Smooth muscle cell of the brain vasculature (primary cell): ENCODE data around the gene PRSS2.
"Not testable (repeated sequence)": the region's sequence is repeated elsewhere in the genome, so short reads cannot be mapped to it uniquely, and the experiment has no call there.

ENCODE experiments used
- DNase-seq: peaks from one replicate; pipeline ENCODE4 v3.0.0-alpha.2; 2012; ENCODE audit warnings: low read depth, low spot score

PRSS2 gene

DNA sequence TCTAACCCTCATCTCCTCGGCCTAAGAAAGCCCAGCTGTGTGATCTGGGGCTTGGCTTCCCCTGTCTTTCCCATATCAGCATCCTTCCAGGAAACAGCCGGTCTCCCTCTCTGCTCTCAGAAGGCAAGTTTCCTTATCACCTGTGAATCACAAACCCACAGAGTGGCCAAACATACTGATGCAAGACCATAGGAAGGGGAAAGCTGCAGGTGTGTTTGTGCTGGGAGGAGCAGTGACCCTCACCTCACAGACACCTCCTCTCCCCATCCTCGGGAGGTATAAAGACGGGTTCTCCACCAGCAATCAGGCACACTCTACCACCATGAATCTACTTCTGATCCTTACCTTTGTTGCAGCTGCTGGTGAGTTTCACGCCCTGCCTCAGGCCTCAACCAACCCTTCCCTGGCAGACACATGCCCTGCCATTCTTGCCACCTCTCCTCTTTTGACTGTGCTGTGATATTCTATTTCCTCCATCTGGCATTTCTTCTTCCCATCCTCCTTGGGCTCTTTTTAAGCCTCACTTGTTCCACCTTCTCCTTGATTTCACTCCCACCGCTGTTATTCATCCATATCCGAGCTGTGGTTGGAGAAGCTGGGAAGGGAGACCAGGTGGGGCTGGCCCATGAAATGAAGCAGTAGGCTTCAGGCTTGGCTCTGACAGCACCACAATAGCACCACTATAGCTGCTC lies at the start of gene PRSS2:
Gene PRSS2 (plus strand): TSS at position 310 of the 692 bp plus-strand sequence. CDS start 13 bp downstream, at position 323.
- DNase-seq, result no peak

DNA sequence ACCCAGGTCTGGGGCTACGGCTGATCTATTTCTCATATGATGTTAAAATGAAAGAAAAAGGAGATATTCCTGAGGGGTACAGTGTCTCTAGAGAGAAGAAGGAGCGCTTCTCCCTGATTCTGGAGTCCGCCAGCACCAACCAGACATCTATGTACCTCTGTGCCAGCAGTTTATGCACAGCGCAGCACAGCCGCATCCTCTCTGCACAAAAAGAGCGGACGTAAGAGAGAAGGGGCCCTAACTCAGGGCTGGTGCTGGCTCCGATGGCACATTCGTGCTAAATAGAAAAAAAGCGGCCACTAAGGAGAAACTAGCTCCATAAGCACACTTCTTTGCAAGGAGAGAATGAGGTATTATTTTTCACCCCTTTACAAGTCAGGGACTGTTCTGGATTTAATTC lies 49.8 kb upstream of the PRSS2 start:
- no peak for DNase-seq

DNA sequence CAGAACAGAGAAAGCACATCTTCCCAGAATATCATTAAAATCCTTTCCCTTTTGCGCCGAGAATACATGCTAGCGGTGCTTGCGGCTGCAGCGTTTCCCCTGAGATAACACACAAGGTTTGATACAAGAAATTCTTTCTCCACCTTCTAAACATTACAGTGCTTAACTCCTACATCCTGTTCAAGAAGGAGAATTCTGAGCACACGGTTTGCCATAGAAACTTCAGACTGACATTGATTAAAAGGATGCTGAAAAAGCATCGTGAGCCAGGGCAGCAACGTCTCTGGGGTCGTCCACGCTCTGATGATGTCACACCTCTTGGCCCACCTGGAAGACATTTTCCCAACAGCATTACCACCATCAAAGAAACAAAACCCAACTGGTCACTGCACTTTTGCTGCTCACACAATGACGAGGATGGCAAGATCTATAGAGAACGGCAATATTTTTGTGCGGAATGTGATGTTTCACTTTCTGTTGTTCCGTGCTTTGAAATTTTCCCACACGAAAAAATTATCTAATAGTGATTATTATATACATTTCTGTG lies 48.4 kb upstream of the PRSS2 start:
- no peak for DNase-seq

GRCh38 chr7:142733271-142733670 lies 37.5 kb upstream of the PRSS2 start:
- no peak for DNase-seq

- no peak for DNase-seq
Observed at GRCh38 chr7:142739923-142740492, 30.8 kb upstream of the PRSS2 start.

DNA sequence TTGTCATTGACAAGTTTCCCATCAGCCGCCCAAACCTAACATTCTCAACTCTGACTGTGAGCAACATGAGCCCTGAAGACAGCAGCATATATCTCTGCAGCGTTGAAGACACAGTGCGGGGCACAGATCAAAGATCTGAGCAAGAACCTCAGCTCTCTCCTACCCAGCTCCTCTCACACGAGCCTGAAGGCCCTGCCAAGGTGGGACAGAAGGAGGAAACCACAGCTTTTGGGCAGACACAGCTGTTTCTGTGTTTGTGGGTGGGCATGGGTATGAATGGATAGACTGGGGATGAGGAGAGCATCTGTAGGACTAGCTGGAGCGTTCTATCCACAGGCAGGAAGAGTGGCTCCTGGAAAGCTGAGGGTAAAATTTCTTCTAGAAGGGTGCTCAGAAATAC lies 30.0 kb upstream of the PRSS2 start:
- DNase-seq, result no peak

DNA sequence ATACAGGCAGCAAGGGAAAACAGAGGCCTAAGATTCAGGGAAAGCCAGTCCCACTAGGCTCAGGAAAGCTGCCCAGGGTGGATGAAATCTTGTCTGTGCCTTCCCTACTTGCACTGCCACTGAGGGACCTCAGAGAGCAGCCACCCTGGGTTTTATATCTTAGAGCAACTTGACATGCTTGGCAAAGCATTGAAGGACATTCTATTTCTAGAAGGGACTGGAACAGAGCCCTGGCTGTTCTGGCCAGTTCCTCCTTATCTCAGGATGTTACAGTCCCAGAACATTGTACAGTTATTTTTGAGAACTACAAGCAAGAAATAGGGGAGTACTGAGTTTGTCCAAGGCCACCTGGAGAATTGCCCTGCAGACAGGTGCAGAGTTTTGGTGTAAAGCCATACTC lies 28.8 kb upstream of the PRSS2 start:
- not testable (repeated sequence) for DNase-seq

DNA sequence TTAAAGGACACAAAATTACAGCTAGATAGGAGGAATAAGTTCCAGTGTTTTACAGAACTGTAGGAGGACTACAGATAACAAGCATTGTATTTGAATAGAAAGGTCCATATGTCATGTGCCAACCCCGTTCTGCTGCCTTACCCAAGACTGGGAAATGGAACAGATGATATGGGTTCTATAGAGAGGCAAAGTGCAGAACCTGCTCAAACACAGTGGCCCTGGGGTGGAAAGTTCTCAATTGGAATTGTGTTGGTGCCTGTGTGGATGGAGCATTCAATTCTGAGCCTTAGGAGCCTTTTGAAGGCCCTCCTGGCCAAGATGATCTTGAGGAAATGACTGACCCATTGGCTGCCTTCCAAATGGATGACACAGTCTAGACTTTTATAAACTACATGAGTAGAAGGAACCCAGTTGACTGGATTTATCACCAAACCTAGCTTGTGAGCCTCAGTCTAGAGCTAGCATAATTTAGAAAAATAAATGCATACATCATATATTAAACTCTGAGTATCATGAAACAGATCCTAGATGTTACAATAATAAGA lies 25.6 kb upstream of the PRSS2 start:
- DNase-seq, result no peak

DNA sequence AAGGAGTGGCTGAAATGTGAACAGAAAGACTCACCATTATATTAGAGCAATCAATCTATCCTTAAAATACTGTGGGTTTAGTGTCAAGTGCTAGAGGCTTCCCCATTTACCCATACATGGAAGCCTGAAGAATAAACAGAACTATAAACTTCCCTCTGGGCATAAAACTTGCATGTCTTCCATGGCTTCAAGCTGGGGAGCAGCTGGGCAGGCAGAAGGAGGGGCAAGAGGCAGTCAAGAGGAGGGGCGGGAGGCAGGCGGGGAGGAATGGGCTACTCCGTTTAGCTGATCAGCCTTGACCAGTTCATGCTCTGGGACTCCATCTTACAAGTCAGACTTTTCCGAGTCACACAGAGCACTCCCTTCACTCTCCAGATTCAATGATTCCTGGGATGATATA lies 25.0 kb upstream of the PRSS2 start:
- DNase-seq, result no peak

- no peak for DNase-seq
Observed at GRCh38 chr7:142746264-142746663, 24.5 kb upstream of the PRSS2 start.

DNA sequence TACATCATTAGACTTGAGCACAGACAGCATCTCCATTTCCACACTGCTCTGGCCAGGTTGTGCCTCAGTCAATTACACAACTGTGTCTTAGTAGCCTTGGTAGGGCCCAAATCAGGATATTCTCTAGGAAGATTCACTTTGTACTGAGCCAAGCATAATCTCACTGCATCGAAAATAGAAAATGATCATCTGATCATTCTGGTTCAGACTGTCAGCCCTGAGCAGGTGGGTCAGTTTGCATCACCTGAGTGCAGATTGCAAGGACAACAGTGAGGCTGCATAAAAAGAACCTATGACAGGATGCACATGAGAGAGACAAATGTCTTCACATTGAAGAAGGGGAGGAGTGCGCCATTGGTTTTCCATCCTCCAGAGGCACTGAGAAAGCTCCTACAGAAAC lies 22.4 kb upstream of the PRSS2 start:
- DNase-seq, result not testable (repeated sequence)

- DNase-seq, result no peak
Observed at GRCh38 chr7:142749218-142749993, 21.4 kb upstream of the PRSS2 start, which contains the start of gene PRSS1. PRSS1 (plus strand) TSS chr7:142749472; CDS start chr7:142749485, 13 bp downstream.

DNA sequence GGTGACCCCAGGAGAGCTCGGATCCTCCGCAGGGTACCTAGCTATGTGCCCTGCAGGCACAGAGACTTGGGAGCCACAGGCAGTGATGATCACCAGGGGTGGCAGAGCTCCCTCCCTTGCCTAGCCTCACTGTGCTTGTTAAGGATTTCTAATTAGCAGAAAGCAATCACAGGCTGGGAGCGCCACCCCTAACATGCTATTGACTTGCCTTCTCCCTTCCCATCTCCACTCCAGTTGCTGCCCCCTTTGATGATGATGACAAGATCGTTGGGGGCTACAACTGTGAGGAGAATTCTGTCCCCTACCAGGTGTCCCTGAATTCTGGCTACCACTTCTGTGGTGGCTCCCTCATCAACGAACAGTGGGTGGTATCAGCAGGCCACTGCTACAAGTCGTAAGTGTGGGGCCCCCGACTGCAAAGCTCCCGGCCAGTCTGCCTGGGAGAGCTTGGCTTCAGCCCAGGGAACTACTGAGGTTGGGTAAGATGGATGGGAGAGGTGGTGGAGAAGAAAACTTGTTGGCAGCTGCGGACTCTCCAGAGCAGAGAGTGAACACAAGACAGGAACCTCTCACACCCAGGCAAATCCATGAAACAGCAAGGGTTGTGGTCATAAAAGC lies 20.3 kb upstream of the PRSS2 start:
- DNase-seq, result no peak

GRCh38 chr7:142751526-142752175 lies 19.1 kb upstream of the PRSS2 start:
- DNase-seq, result not testable (repeated sequence)

DNA sequence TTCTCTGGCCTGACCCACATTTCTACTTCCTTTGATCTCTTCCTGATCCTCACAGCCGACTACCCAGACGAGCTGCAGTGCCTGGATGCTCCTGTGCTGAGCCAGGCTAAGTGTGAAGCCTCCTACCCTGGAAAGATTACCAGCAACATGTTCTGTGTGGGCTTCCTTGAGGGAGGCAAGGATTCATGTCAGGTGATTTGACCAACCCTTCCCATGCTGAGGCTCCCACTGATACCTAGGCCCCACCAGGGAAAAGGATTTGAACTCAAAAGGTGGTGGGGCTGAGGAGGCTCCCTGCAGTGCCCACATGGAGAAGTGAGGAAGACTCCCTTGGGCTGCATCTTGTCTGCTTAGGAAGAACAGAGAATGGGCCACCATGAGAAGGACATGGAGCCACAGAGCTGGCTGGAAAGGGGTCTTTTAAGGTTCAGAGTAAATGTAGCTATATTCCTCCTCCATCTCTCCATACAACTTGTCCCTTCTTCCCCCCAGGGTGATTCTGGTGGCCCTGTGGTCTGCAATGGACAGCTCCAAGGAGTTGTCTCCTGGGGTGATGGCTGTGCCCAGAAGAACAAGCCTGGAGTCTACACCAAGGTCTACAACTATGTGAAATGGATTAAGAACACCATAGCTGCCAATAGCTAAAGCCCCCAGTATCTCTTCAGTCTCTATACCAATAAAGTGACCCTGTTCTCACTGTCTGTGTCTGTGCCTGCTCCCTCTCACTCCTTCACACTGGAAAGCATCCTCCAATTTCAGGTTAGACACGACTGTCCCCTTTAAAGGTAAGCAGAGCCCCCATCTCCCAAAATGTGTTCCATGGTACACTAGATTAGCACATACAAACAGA lies 18.2 kb upstream of the PRSS2 start:
- DNase-seq, result no peak

DNA sequence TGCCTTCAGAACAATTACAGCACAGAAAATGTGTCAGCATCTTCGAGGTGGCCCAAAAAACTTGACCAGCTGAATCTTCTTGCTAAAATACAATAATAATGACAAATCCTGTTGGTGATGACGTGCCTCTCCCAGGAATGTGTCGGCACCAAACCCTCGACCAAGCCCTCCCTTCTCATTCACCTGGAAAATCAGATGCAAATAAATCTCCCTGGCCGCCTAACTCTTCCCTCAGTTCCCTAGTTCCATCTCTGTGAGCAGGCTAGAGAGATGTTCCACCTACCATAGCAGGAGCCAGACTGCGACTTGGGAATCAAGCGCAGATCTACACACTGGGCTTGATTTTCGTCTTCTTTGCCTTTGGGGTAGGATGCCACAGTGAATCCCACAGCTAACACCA lies 17.4 kb upstream of the PRSS2 start:
- no peak for DNase-seq

DNA sequence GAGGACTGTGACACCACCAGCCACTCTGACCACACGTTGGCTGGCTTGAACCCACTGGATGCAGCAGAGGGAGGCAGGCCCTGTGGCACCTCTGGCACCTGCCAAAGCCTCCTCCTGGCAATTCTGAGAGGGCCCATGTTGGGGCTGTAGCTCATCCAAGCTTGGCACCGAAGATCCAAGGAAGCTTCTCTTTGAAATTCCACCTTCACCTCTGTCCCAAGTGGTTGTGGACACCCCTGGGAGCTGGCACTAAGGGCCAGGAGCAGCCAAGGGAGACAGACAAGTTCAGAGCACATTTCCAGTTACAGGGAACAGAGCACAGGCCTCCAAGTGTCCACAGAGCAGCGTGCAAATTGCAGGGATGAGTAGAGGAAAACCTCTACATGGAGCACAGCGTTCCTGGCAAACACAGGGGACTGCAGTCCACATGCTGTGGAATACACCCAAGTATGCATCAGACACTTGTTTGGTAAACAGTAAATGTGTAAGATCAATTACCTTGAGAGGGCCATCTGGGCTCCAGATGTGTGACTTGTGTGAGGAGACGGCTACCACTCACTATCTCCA lies 16.8 kb upstream of the PRSS2 start:
- not testable (repeated sequence) for DNase-seq

- no peak for DNase-seq
Observed at GRCh38 chr7:142754681-142755575, 15.8 kb upstream of the PRSS2 start.

- DNase-seq, result not testable (repeated sequence)
Observed at GRCh38 chr7:142758312-142758711, 12.5 kb upstream of the PRSS2 start.
